Measurements from ENCODE around the gene EDA. TPM values are rescaled to one million over a fixed set of nuclear protein-coding genes. Genes with fewer than 3 reads are reported as not detected.

EDA gene
- total RNA-seq, 4 donors from 2014 or later: 2.8 to 11.7 (median 7.1) TPM

DNA sequence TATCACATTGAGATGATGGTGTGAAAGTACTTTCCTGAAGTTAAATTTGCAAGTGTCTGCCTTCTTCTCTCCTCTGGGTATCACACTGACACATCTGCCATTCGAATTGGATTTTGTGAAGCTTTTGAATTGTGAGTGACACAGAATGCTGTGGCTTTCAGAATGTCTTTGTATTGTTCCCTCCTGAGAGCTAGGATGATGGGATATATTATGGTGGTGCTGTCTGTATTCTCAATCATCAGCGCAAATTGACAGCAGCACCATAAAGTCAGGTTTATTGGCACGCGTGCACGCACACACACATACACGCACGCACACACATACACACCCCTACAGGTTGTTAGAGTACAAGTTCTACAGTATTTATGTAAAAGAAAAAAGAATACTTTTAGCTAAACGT, 290.5 kb downstream of the EDA start:
- 74 to 93% methylated on average over 8 of the region's 8 CpGs for WGBS, 2 donors (ENCODE audit: low coverage in 1 of 2)
- no peak for ATAC-seq
- Histone ChIP-seq H3K4me3 (no peak overlapping the region), H3K27ac (no peak overlapping the region), H3K9me3 (no peaks in the 10 kb centered on the region), H3K27me3 (no peaks in the 10 kb centered on the region), H3K4me1 (no peaks in the 10 kb centered on the region), H3K36me3 (no peaks in the 10 kb centered on the region)
- TF ChIP-seq POLR2AphosphoS5 (IDR thresholded peaks at IDR 0.05): no peak
- no peak for TF ChIP-seq POLR2A (IDR thresholded peaks at IDR 0.05)
- TF ChIP-seq, protein P1, sequence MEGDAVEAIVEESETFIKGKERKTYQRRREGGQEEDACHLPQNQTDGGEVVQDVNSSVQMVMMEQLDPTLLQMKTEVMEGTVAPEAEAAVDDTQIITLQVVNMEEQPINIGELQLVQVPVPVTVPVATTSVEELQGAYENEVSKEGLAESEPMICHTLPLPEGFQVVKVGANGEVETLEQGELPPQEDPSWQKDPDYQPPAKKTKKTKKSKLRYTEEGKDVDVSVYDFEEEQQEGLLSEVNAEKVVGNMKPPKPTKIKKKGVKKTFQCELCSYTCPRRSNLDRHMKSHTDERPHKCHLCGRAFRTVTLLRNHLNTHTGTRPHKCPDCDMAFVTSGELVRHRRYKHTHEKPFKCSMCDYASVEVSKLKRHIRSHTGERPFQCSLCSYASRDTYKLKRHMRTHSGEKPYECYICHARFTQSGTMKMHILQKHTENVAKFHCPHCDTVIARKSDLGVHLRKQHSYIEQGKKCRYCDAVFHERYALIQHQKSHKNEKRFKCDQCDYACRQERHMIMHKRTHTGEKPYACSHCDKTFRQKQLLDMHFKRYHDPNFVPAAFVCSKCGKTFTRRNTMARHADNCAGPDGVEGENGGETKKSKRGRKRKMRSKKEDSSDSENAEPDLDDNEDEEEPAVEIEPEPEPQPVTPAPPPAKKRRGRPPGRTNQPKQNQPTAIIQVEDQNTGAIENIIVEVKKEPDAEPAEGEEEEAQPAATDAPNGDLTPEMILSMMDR (IDR thresholded peaks at IDR 0.05): no peak
- TF ChIP-seq EP300 (IDR thresholded peaks at IDR 0.05): no peak

DNA sequence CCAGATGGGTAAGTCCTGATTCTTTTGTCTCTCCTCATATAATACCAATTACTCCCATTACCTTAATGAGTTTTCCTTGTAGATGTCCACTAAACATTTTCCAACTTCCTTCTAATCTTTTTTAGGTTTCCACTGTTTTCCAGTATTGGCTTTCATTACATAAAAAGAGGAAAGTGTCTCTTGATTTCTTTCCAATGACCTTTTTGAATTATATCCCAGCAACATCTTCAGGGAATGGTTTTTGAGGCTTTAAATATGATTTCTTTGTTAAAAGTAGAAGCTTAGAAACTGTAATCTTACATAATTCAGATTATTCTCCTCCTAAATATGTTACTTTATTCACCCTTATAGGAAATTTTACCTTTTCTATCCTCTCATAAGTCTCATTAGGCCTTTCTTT, 298.9 kb downstream of the EDA start:
- no peak for ATAC-seq
- Histone ChIP-seq H3K27me3 (no peaks in the 10 kb centered on the region), H3K4me3 (no peak overlapping the region), H3K9me3 (no peaks in the 10 kb centered on the region), H3K4me1 (no peaks in the 10 kb centered on the region), H3K36me3 (no peaks in the 10 kb centered on the region), H3K27ac (no peak overlapping the region)
- TF ChIP-seq EP300 (IDR thresholded peaks at IDR 0.05) (no peak), POLR2A (IDR thresholded peaks at IDR 0.05) (no peak), POLR2AphosphoS5 (IDR thresholded peaks at IDR 0.05) (no peak)
- TF ChIP-seq, protein P1 (IDR thresholded peaks at IDR 0.05): no peak

DNA sequence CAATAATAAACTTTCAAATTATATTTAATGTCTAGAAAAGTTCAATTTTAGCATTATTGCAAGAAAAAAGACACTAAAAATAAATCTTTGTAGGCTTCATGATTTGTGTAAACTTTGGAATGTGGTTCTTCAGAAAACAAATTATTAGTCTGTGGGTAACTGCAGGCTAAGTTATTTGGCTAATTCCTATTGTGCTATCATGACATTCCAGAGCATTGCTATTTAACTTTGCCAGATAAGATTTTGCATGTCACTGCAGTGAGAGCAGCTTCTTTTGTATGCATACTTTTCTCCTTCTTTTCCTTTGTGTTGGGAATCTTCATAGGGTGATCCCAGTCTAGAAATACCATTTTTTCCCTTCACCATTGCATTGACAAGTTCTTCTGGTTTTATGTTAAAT, 303.8 kb downstream of the EDA start:
- TF ChIP-seq POLR2A (IDR thresholded peaks at IDR 0.05): no peak
- TF ChIP-seq, protein P1 (IDR thresholded peaks at IDR 0.05): no peak
- TF ChIP-seq POLR2AphosphoS5 (IDR thresholded peaks at IDR 0.05): no peak
- TF ChIP-seq EP300 (IDR thresholded peaks at IDR 0.05): no peak
- Histone ChIP-seq H3K36me3 (no peaks in the 10 kb centered on the region), H3K4me3 (no peak overlapping the region), H3K27ac (no peak overlapping the region), H3K27me3 (no peaks in the 10 kb centered on the region), H3K4me1 (no peaks in the 10 kb centered on the region), H3K9me3 (no peaks in the 10 kb centered on the region)
- ATAC-seq: no peak

DNA sequence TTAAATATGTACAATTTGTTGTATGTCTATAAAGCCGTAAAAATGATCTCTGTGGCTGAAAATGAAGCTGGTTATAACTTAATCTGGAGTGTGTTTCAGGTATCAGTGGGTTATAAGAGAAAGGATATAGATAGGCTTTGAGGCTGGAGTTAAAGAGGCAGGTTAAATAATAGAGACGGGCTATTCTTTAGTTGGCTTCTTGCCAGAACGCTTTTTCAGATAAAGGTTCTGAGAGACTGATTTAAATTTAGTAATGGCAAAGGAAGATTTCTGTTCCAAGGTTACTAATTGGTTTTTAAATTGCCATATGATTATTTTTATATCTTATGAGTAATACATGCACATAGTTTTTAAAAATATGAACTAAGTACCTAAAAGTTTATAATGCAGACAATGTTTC, 316.4 kb downstream of the EDA start:
- Histone ChIP-seq H3K4me3 (no peak overlapping the region), H3K27me3 (no peaks in the 10 kb centered on the region), H3K27ac (no peak overlapping the region), H3K36me3 (no peaks in the 10 kb centered on the region), H3K4me1 (no peaks in the 10 kb centered on the region), H3K9me3 (no peaks in the 10 kb centered on the region)
- no peak for ATAC-seq
- TF ChIP-seq, protein P1 (IDR thresholded peaks at IDR 0.05): no peak
- TF ChIP-seq EP300 (IDR thresholded peaks at IDR 0.05) (no peak), POLR2A (IDR thresholded peaks at IDR 0.05) (no peak), POLR2AphosphoS5 (IDR thresholded peaks at IDR 0.05) (no peak)
- WGBS, 2 donors (ENCODE audit: low coverage in 1 of 2): 37 to 54% methylated on average over 3 of the region's 3 CpGs

DNA sequence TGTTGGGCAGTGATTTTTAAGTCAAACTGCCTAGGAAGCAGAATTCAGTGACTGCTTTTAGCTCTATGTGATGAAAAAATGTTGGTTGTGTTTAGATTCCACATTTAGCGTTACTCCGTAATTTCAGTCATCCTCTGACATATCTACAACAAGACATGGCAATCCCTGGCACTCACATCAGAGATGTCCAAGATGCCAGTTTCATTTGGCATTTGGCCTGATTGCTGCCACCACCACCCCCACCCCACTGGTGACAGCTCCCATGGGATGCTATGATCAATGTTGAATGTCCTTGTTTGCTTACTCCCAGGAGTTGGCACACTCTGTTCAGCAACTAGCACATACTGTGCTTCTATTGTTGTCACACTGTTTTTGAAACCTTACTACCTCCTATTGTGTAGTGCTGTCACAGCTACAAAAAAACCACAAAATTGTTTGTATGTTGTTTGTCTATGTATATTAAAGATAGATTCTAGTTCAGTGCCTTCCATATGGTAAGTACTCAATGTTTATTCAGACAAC, 332.4 kb downstream of the EDA start:
- Histone ChIP-seq H3K9me3 (no peaks in the 10 kb centered on the region), H3K4me1 (no peaks in the 10 kb centered on the region), H3K36me3 (no peaks in the 10 kb centered on the region), H3K27me3 (no peaks in the 10 kb centered on the region), H3K27ac (no peak overlapping the region), H3K4me3 (no peak overlapping the region)
- WGBS, 2 donors (ENCODE audit: low coverage in 1 of 2): 32 to 85% methylated on average over 2 of the region's 2 CpGs
- TF ChIP-seq, protein P1 (IDR thresholded peaks at IDR 0.05): no peak
- no peak for TF ChIP-seq EP300 (IDR thresholded peaks at IDR 0.05)
- TF ChIP-seq POLR2A (IDR thresholded peaks at IDR 0.05): no peak
- TF ChIP-seq POLR2AphosphoS5 (IDR thresholded peaks at IDR 0.05): no peak
- no peak for ATAC-seq
